ENCODE data around the gene OR9A4.

Gene OR9A4

GRCh38 chr7:141945356-141945755 lies 29.2 kb downstream of the OR9A4 start:
- 60 to 80% methylated on average over 1 of the region's 3 CpGs for WGBS, 2 experiments (ENCODE audit: insufficient coverage in 2 of 2)
- no peaks in the 10 kb centered on the region for H3K36me3 ChIP-seq (ENCODE audit: control insufficient read depth, insufficient read depth, low read length)
- H3K9me3 ChIP-seq (ENCODE audit: control insufficient read depth, low read length) = no peaks in the 10 kb centered on the region
- no peaks in the 10 kb centered on the region for H3K4me1 ChIP-seq (ENCODE audit: control insufficient read depth, insufficient read depth, low read length, poor library complexity, severe bottlenecking)
- H3K27ac ChIP-seq (ENCODE audit: low read depth, low read length, severe bottlenecking) = no peak overlapping the region
- no peak overlapping the region for H3K4me3 ChIP-seq (ENCODE audit: extremely low read depth, insufficient read depth, low read length, poor library complexity, severe bottlenecking)

GRCh38 chr7:141946796-141947195 lies 30.6 kb downstream of the OR9A4 start, which contains the start of gene CLEC5A:
CLEC5A (minus strand) TSS chr7:141946974; CDS start chr7:141946292, 682 bp downstream.
- Histone ChIP-seq H3K9me3 (ENCODE audit: control insufficient read depth, low read length) (no peaks in the 10 kb centered on the region), H3K4me3 (ENCODE audit: extremely low read depth, insufficient read depth, low read length, poor library complexity, severe bottlenecking) (no peak within 1 kb of the TSS), H3K27ac (ENCODE audit: low read depth, low read length, severe bottlenecking) (no peak within 1 kb of the TSS), H3K4me1 (ENCODE audit: control insufficient read depth, insufficient read depth, low read length, poor library complexity, severe bottlenecking) (no peaks in the 10 kb centered on the region), H3K36me3 (ENCODE audit: control insufficient read depth, insufficient read depth, low read length) (no peaks in the 10 kb centered on the region)
- 87 to 100% methylated on average over 1 to 2 of the region's 3 CpGs for WGBS, 2 experiments (ENCODE audit: insufficient coverage in 2 of 2)

- no peak overlapping the region for H3K27ac ChIP-seq (ENCODE audit: low read depth, low read length, severe bottlenecking)
- H3K9me3 ChIP-seq (ENCODE audit: control insufficient read depth, low read length) = no peaks in the 10 kb centered on the region
- whole genome bisulfite sequencing, 2 experiments (ENCODE audit: insufficient coverage in 2 of 2) = 77 to 86% methylated on average over 1 of the region's 2 CpGs
- H3K36me3 ChIP-seq (ENCODE audit: control insufficient read depth, insufficient read depth, low read length) = no peaks in the 10 kb centered on the region
- H3K4me3 ChIP-seq (ENCODE audit: extremely low read depth, insufficient read depth, low read length, poor library complexity, severe bottlenecking) = no peak overlapping the region
- no peaks in the 10 kb centered on the region for H3K4me1 ChIP-seq (ENCODE audit: control insufficient read depth, insufficient read depth, low read length, poor library complexity, severe bottlenecking)
Measured at GRCh38 chr7:141949021-141949420, 32.8 kb downstream of the OR9A4 start.

GRCh38 chr7:141949451-141949850 lies 33.3 kb downstream of the OR9A4 start:
- H3K27ac ChIP-seq (ENCODE audit: low read depth, low read length, severe bottlenecking) = no peak overlapping the region
- WGBS, 2 experiments (ENCODE audit: insufficient coverage in 2 of 2) = 65 to 92% methylated on average over 2 of the region's 2 CpGs

GRCh38 chr7:141949911-141950310 lies 33.7 kb downstream of the OR9A4 start:
- H3K36me3 ChIP-seq (ENCODE audit: control insufficient read depth, insufficient read depth, low read length) = no peaks in the 10 kb centered on the region
- H3K27ac ChIP-seq (ENCODE audit: low read depth, low read length, severe bottlenecking) = no peak overlapping the region
- H3K4me1 ChIP-seq (ENCODE audit: control insufficient read depth, insufficient read depth, low read length, poor library complexity, severe bottlenecking) = no peaks in the 10 kb centered on the region
- no peak overlapping the region for H3K4me3 ChIP-seq (ENCODE audit: extremely low read depth, insufficient read depth, low read length, poor library complexity, severe bottlenecking)
- no peaks in the 10 kb centered on the region for H3K9me3 ChIP-seq (ENCODE audit: control insufficient read depth, low read length)
- WGBS, 2 experiments (ENCODE audit: insufficient coverage in 2 of 2) = 79 to 82% methylated on average over 3 of the region's 3 CpGs

More at GRCh38 chr7:141949451-141949850, 33.3 kb downstream of the OR9A4 start:
- Histone ChIP-seq H3K4me1 (ENCODE audit: control insufficient read depth, insufficient read depth, low read length, poor library complexity, severe bottlenecking) (no peaks in the 10 kb centered on the region), H3K9me3 (ENCODE audit: control insufficient read depth, low read length) (no peaks in the 10 kb centered on the region), H3K36me3 (ENCODE audit: control insufficient read depth, insufficient read depth, low read length) (no peaks in the 10 kb centered on the region), H3K4me3 (ENCODE audit: extremely low read depth, insufficient read depth, low read length, poor library complexity, severe bottlenecking) (no peak overlapping the region)

DNA sequence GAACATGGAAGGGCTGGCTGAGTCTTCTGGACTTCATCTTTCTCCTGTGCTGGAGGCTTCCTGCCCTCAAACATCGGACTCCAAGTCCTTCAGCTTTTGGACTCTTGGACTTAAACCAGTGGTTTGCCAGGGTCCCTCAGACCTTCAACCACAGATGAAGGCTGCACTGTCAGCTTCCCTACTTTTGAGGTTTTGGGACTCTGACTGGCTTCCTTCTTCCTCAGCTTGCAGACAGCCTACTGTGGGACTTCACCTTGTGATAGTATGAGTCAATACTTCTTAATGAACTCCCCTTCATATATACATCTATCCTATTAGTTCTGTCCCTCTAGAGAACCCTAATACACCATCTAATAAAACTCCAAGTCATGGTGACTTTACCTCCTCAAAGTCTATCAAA lies 34.6 kb downstream of the OR9A4 start:
- Histone ChIP-seq H3K4me1 (ENCODE audit: control insufficient read depth, insufficient read depth, low read length, poor library complexity, severe bottlenecking) (no peaks in the 10 kb centered on the region), H3K27ac (ENCODE audit: low read depth, low read length, severe bottlenecking) (no peak overlapping the region), H3K4me3 (ENCODE audit: extremely low read depth, insufficient read depth, low read length, poor library complexity, severe bottlenecking) (no peak overlapping the region), H3K9me3 (ENCODE audit: control insufficient read depth, low read length) (no peaks in the 10 kb centered on the region), H3K36me3 (ENCODE audit: control insufficient read depth, insufficient read depth, low read length) (no peaks in the 10 kb centered on the region)
- WGBS, 2 experiments (ENCODE audit: insufficient coverage in 2 of 2) = 78 to 100% methylated on average over 1 of the region's 1 CpG

- Histone ChIP-seq H3K27ac (ENCODE audit: low read depth, low read length, severe bottlenecking) (no peak overlapping the region), H3K36me3 (ENCODE audit: control insufficient read depth, insufficient read depth, low read length) (no peaks in the 10 kb centered on the region), H3K4me1 (ENCODE audit: control insufficient read depth, insufficient read depth, low read length, poor library complexity, severe bottlenecking) (no peaks in the 10 kb centered on the region), H3K4me3 (ENCODE audit: extremely low read depth, insufficient read depth, low read length, poor library complexity, severe bottlenecking) (no peak overlapping the region), H3K9me3 (ENCODE audit: control insufficient read depth, low read length) (no peaks in the 10 kb centered on the region)
- WGBS, 2 experiments (ENCODE audit: insufficient coverage in 2 of 2) = 83 to 86% methylated on average over 1 of the region's 1 CpG
Measured at GRCh38 chr7:141952461-141952860, 36.3 kb downstream of the OR9A4 start.

DNA sequence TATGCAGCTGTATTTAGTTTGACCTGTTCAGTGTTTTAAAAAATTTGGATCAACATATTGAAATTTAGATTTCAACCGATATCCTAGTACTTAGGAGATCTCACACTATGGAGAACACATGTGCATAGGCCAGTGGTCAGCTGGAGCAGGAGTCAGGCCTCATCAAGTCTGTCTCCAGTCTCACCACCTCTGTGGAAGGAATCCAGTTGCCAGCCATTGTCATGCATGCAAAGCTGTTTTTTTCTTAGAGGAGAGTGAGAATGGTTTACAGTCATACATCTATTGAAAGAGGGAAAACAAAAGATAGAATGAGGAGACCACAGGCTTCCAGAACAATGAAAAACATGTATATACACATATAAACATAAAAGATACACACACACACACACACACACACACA lies 38.1 kb downstream of the OR9A4 start:
- H3K36me3 ChIP-seq (ENCODE audit: control insufficient read depth, insufficient read depth, low read length) = no peaks in the 10 kb centered on the region
- WGBS, 2 experiments (ENCODE audit: insufficient coverage in 2 of 2) = no CpG with 5 or more reads among the region's 1 CpG
- no peaks in the 10 kb centered on the region for H3K9me3 ChIP-seq (ENCODE audit: control insufficient read depth, low read length)
- no peak overlapping the region for H3K4me3 ChIP-seq (ENCODE audit: extremely low read depth, insufficient read depth, low read length, poor library complexity, severe bottlenecking)
- no peak overlapping the region for H3K27ac ChIP-seq (ENCODE audit: low read depth, low read length, severe bottlenecking)
- no peaks in the 10 kb centered on the region for H3K4me1 ChIP-seq (ENCODE audit: control insufficient read depth, insufficient read depth, low read length, poor library complexity, severe bottlenecking)

GRCh38 chr7:141956084-141956483 lies 39.9 kb downstream of the OR9A4 start:
- no peak overlapping the region for H3K27ac ChIP-seq (ENCODE audit: low read depth, low read length, severe bottlenecking)
- H3K4me3 ChIP-seq (ENCODE audit: extremely low read depth, insufficient read depth, low read length, poor library complexity, severe bottlenecking) = no peak overlapping the region
- H3K36me3 ChIP-seq (ENCODE audit: control insufficient read depth, insufficient read depth, low read length) = no peaks in the 10 kb centered on the region
- no peaks in the 10 kb centered on the region for H3K4me1 ChIP-seq (ENCODE audit: control insufficient read depth, insufficient read depth, low read length, poor library complexity, severe bottlenecking)
- 100% methylated on average over 1 of the region's 3 CpGs; no CpG with 5 or more reads in 1 of the 2 experiments for WGBS, 2 experiments (ENCODE audit: insufficient coverage in 2 of 2)
- H3K9me3 ChIP-seq (ENCODE audit: control insufficient read depth, low read length) = no peaks in the 10 kb centered on the region

- Histone ChIP-seq H3K4me1 (ENCODE audit: control insufficient read depth, insufficient read depth, low read length, poor library complexity, severe bottlenecking) (no peaks in the 10 kb centered on the region), H3K4me3 (ENCODE audit: extremely low read depth, insufficient read depth, low read length, poor library complexity, severe bottlenecking) (no peak overlapping the region)
- 100% methylated on average over 2 of the region's 3 CpGs for WGBS, 2 experiments (ENCODE audit: insufficient coverage in 2 of 2)
Measured at GRCh38 chr7:141960687-141961422, 44.7 kb downstream of the OR9A4 start.

More at GRCh38 chr7:141960687-141961422, 44.7 kb downstream of the OR9A4 start:
- Histone ChIP-seq H3K9me3 (ENCODE audit: control insufficient read depth, low read length) (no peaks in the 10 kb centered on the region), H3K36me3 (ENCODE audit: control insufficient read depth, insufficient read depth, low read length) (no peaks in the 10 kb centered on the region), H3K27ac (ENCODE audit: low read depth, low read length, severe bottlenecking) (no peak overlapping the region)

All from mesodermal cell (in vitro differentiated cells).